DMS 273 treated with DMSO at 0.1 percent for 48 hours (cell line): Measurements from ENCODE around the gene RRP1B.
"Not testable (repeated sequence)": the region's sequence is repeated elsewhere in the genome, so short reads cannot be mapped to it uniquely, and the experiment has no call there.

Source experiments
- DNase-seq: peaks from one replicate; lab custom pipeline; 2025; lab: John Stamatoyannopoulos, UW

RRP1B gene

GRCh38 chr21:43701936-43702784, 42.8 kb downstream of the RRP1B start:
- no peak for DNase-seq

- DNase-seq: no peak
These were observed 43.4 kb downstream of the RRP1B start for GRCh38 chr21:43702785-43703034.

GRCh38 chr21:43703035-43703880, 43.9 kb downstream of the RRP1B start:
- no peak for DNase-seq

GRCh38 chr21:43707462-43707861, 48.1 kb downstream of the RRP1B start:
- no peak for DNase-seq

GRCh38 chr21:43708745-43709381, 49.5 kb downstream of the RRP1B start:
- DNase-seq: no peak

GRCh38 chr21:43712268-43712942, 53.0 kb downstream of the RRP1B start:
- DNase-seq: no peak

GRCh38 chr21:43713123-43713522, 53.8 kb downstream of the RRP1B start:
- not testable (repeated sequence) for DNase-seq

GRCh38 chr21:43716376-43717165, 57.2 kb downstream of the RRP1B start:
- no peak for DNase-seq

GRCh38 chr21:43717166-43717853, 58.0 kb downstream of the RRP1B start:
- DNase-seq: no peak

- DNase-seq: no peak
These were observed 58.9 kb downstream of the RRP1B start for GRCh38 chr21:43717967-43718871.

- no peak for DNase-seq
These were observed 59.8 kb downstream of the RRP1B start, which contains the start of gene PDXK for GRCh38 chr21:43718872-43719747. Gene PDXK, plus strand, starts transcription at chr21:43719129. Its CDS starts 166 bp downstream, at chr21:43719295.

GRCh38 chr21:43719748-43720538, 60.6 kb downstream of the RRP1B start:
- no peak for DNase-seq

- no peak for DNase-seq
These were observed 61.3 kb downstream of the RRP1B start for GRCh38 chr21:43720539-43721166.

- no peak for DNase-seq
These were observed 61.8 kb downstream of the RRP1B start for GRCh38 chr21:43721206-43721605.

- DNase-seq: no peak
These were observed 62.6 kb downstream of the RRP1B start for GRCh38 chr21:43721939-43722338.

GRCh38 chr21:43723648-43724047, 64.3 kb downstream of the RRP1B start:
- DNase-seq: no peak
